Stomach smooth muscle (tissue), 2 donors: Measurements from ENCODE around the gene DENND6B.
"Not testable (repeated sequence)": the region's sequence is repeated elsewhere in the genome, so short reads cannot be mapped to it uniquely, and the experiment has no call there.

Experiments
- H3K27ac ChIP-seq: one replicate; pipeline ENCODE4 v1.7.0; 2013; ENCODE audit warnings: mild to moderate bottlenecking, low read length, inconsistent platforms
- H3K27me3 ChIP-seq, 2 donors: one replicate each; pipeline ENCODE4 v1.7.0; 2013; ENCODE audit warnings: low read length in 2 of 2; ENCODE audit not compliant: insufficient read depth in 2 of 2, control insufficient read depth in 1 of 2
- H3K36me3 ChIP-seq, 2 donors: one replicate each; pipeline ENCODE4 v1.7.0; 2013; ENCODE audit warnings: low read length in 2 of 2; ENCODE audit not compliant: control insufficient read depth in 2 of 2, insufficient read depth in 2 of 2
- H3K4me1 ChIP-seq: one replicate; pipeline ENCODE4 v1.7.0; 2013; ENCODE audit warnings: low read length; ENCODE audit not compliant: control insufficient read depth, insufficient read depth
- H3K4me3 ChIP-seq, 2 donors: one replicate each; pipeline ENCODE4 v1.7.0; 2013; ENCODE audit warnings: low read length in 2 of 2
- H3K9ac ChIP-seq, 2 donors: one replicate each; pipeline ENCODE4 v1.7.0; 2013; ENCODE audit warnings: low read length in 2 of 2, mild to moderate bottlenecking in 1 of 2
- H3K9me3 ChIP-seq, 2 donors: one replicate each; pipeline ENCODE4 v1.7.0; 2013; ENCODE audit warnings: low read length in 2 of 2; ENCODE audit not compliant: control insufficient read depth in 2 of 2
- donor health status: healthy.
- donor health status: Pancreatic carcinoma.

DENND6B gene

DNA sequence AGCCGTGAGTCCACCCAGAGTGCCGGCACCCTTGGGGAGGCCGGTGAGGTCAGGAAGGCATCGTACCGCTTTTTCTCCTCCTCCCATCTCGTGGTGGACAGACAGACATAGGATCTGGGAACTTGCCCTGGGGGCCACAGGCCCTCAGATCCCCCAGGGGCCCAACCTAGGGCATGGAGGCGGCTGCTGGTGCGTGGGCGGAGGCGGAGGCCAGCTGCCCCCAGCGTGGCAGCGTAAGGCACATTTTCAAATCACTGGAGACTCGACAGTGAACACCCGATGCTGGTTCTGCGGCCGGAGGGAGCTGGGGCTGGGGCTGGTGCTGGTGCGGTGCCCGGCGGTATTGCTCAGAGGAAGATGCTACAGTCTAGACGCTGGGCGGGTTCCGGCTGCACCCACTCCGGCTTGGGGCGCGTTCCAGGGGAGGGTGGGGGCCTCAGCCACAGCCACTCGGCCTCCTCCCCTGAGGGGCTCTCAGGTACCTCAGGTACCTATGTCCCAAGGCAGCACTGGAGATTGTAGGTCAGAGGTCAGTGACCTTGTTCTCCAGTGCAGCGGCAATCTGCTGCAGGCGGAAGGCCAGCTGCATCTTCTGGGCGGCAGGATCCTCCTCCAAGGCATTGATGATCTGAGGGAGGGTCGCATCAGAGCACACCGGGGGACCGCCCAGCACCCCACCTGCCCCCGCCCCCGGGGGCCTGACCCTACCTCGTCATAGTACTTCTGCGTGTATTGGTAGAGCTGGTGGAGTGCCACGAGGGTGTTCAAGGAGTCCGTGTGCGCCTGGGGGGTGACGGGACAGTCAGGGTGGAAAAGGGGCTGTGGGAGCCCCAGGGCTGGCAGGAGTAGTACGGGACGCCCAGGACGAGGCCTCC, 51.4 kb downstream of the DENND6B start:
- no peaks in the 10 kb centered on the region for H3K9me3 ChIP-seq
- H3K4me1 ChIP-seq, result peaks cover 25% of the 10 kb centered on the region
- no peak overlapping the region for H3K4me3 ChIP-seq
- H3K36me3 ChIP-seq, result peaks cover 31% of the 10 kb centered on the region in 2 donors
- peak overlapping the region; percentile 6 for H3K27ac ChIP-seq
- H3K27me3 ChIP-seq, result peaks cover 0 to 10% of the 10 kb centered on the region in 2 donors
- H3K9ac ChIP-seq, result no peak overlapping the region

DNA sequence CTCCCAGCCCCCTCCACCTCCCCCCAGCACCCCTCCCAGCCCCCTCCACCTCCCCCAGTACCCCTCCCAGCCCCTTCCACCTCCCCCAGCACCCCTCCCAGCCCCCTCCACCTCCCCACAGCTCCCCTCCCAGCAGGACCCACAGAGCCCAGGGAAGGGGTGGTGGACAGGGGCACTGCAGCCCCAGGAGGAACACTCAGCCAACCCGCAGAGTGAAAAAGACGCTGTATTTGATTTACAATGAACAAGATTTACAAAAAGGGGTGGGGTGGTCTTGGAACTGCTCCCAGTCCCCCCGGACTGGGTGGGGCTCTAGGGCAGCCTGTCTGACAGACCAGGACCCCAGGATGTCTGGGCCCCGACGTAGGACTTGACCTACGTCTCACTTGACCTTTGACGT, 52.0 kb downstream of the DENND6B start:
- H3K27me3 ChIP-seq, result peaks cover 0 to 10% of the 10 kb centered on the region in 2 donors
- no peak overlapping the region for H3K9ac ChIP-seq
- peaks cover 29% of the 10 kb centered on the region for H3K4me1 ChIP-seq
- peaks cover 28% of the 10 kb centered on the region in 2 donors for H3K36me3 ChIP-seq
- H3K9me3 ChIP-seq, result no peaks in the 10 kb centered on the region
- H3K27ac ChIP-seq, result no peak overlapping the region
- no peak overlapping the region for H3K4me3 ChIP-seq

DNA sequence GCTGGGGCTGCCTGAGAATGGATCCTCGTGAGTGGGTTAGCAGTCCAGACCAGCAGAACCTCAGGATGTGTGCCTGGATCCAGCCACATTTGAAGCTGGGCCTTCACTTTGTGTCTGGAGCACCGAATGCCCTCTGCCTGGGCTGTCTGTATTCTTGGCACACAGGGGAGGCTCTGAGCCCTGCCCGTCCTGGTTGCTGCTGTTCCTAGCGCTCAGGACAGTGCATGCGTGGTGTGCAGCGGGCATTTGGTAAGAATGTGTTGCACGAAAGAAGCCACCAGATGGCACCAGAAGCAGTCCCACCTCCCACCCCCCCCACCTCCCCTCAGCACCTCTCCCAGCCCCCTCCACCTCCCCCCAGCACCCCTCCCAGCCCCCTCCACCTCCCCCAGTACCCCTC, 52.5 kb downstream of the DENND6B start:
- H3K4me1 ChIP-seq, result peaks cover 33% of the 10 kb centered on the region

DNA sequence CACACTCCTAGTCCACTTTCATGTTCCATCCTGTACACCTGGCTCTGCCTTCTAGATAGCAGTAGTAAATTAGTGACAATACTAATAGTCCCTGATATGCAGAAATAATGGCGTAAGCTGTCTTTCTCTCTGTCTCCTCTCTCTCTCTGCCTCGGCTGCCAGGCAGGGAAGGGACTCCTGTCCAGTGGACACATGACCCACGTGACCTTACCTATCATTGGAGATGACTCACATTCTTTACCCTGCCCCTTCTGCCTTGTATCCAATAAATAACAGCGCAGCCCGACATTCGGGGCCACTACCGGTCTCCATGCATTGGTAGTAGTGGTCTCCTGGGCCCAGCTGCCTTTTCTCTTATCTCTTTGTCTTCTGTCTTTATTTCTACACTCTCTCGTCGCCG, 53.0 kb downstream of the DENND6B start:
- H3K9me3 ChIP-seq, H3K9ac ChIP-seq, H3K4me3 ChIP-seq, H3K27ac ChIP-seq, H3K27me3 ChIP-seq: not testable (repeated sequence)
- peaks cover 18 to 20% of the 10 kb centered on the region in 2 donors for H3K36me3 ChIP-seq
- peaks cover 38% of the 10 kb centered on the region for H3K4me1 ChIP-seq

More for the DNA sequence above, 52.5 kb downstream of the DENND6B start:
- Histone ChIP-seq H3K27ac (no peak overlapping the region), H3K9me3 (no peaks in the 10 kb centered on the region), H3K4me3 (no peak overlapping the region), H3K27me3 (peaks cover 0 to 10% of the 10 kb centered on the region in 2 donors), H3K9ac (no peak overlapping the region), H3K36me3 (peaks cover 24% of the 10 kb centered on the region in 2 donors)

DNA sequence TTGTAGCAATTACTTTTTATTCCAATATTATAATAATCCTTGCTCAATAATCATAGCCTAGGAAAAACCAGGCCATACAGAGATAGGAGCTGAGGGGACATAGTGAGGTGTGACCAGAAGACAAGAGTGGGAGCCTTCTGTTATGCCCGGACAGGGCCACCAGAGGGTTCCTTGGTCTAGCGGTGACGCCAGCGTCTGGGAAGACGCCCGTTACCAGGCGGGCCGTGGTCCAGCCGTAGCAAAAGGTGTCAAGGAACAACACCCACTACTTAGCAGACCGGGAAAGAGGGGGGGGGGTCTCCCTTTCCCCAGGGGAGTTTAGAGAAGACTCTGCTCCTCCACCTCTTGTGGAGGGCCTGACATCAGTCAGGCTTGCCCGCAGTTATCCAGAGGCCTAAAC, 53.5 kb downstream of the DENND6B start:
- H3K9ac ChIP-seq, H3K27me3 ChIP-seq, H3K27ac ChIP-seq, H3K9me3 ChIP-seq, H3K4me3 ChIP-seq: not testable (repeated sequence)
- Histone ChIP-seq H3K36me3 (peaks cover 15 to 16% of the 10 kb centered on the region in 2 donors), H3K4me1 (peaks cover 42% of the 10 kb centered on the region)

DNA sequence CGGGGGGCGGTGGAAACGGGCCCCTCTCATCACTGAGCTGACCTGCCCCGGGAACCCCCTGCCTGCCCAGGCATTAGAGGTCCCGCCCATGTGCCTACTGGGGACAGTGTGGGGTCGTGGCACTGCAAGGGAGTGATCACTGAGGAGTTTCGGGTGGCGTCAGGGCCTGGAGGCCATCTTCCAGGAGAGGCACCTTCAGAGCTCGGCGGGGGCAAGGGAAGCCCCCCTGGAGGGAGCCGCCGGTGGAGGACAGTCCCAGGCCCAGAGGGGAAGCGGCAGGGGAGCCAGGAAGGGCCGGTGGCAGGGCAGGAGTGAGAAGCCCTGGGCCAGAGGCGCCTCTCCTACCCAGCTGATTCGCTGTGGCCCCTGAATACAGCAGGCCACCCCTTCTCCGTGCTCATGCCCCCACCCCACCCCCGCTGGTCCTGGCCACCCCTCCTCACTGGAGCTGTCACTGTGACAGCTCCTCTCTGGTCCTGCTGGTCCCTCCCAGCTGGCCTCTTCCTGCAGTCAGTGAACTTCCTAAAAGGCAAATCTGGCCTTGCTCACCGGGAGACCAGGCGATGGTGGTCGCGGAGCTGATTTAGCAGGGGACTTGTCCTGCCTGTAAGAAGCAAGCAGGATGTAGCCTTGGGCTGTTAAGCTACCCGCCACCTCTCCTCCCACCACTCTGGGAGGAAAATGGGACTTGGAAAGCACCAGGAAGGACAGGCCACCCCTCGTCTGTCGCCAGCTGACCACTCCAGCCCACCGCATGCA, 54.6 kb downstream of the DENND6B start:
- Histone ChIP-seq H3K27me3 (peaks cover 0 to 10% of the 10 kb centered on the region in 2 donors), H3K36me3 (peaks cover 5% of the 10 kb centered on the region in 2 donors), H3K9me3 (no peaks in the 10 kb centered on the region), H3K9ac (no peak overlapping the region), H3K4me3 (peak overlapping the region in 1 of 2 donors; percentile 29), H3K27ac (no peak overlapping the region), H3K4me1 (peaks cover 49% of the 10 kb centered on the region)

DNA sequence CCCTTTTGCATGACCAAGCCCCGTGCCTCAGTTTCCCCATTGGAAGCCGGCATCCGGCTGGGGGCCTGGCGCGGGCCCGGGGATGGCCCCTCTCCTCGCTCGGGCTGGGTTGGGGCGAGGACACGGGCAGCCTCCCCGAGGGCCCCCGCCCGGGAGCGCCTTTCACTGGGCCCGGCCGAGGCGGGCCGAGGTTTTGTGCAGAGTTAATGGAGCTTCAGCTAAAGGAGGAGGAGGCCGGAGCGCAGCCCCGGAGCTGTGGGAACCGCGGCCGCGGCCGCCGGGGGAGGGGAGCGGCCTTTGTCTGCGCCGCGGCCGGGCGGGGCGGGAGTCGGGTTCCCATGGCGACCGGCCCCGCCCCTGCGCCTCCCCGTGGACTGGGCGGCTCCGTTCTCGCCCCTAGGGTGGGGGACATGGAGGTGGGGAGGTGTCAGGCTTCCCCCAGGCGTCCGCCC, 55.3 kb downstream of the DENND6B start:
- H3K27ac ChIP-seq, result no peak overlapping the region
- peaks cover 55% of the 10 kb centered on the region for H3K4me1 ChIP-seq

DNA sequence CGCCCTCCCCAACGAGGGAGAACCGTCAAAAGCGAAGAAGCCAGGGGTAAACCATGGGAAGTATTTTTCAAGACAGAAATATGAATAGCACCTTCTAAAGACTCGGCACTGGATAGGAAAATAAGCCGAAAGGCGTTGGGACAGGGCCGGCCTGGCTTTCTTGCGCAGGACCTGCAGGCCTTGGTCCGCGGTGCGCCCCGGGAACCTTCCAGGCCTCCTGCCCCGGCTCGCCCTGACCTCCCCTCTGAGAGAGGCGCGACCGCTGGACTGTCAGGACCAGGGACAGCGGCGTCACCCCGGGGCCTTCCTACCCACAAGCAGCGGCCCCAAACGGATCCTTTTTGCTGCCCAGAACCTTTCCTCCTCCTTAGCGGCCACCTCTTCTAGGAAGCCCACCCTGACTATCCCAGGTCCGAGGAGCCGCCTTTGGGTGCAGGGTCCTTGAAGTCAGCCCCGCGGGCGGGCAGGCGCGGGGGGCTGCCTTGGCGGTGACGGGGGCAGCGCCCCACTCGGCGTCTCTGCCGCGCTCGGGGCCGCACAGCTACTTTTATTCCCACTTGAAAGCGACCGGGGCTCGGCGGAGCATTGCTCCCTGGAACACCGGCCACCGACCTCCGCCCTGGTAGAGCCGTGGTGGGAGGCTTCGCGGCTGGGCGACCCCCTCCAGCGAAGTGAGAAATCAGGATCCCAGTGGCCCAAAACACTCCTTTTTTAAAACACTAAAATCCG, 56.0 kb downstream of the DENND6B start:
- H3K27ac ChIP-seq, result peak overlapping the region; percentile 11
- H3K4me1 ChIP-seq, result peaks cover 55% of the 10 kb centered on the region
- H3K27me3 ChIP-seq, result peaks cover 0 to 10% of the 10 kb centered on the region in 2 donors
- no peaks in the 10 kb centered on the region for H3K9me3 ChIP-seq
- H3K36me3 ChIP-seq, result peaks cover 0 to 2% of the 10 kb centered on the region in 2 donors
- peak overlapping the region; percentile 60 to 70 for H3K4me3 ChIP-seq
- H3K9ac ChIP-seq, result peak overlapping the region in 1 of 2 donors; percentile 22

More for the DNA sequence above, 55.3 kb downstream of the DENND6B start:
- Histone ChIP-seq H3K4me3 (peak overlapping the region in 1 of 2 donors; percentile 70), H3K36me3 (peaks cover 4 to 5% of the 10 kb centered on the region in 2 donors), H3K9ac (no peak overlapping the region), H3K27me3 (peaks cover 0 to 10% of the 10 kb centered on the region in 2 donors), H3K9me3 (no peaks in the 10 kb centered on the region)

DNA sequence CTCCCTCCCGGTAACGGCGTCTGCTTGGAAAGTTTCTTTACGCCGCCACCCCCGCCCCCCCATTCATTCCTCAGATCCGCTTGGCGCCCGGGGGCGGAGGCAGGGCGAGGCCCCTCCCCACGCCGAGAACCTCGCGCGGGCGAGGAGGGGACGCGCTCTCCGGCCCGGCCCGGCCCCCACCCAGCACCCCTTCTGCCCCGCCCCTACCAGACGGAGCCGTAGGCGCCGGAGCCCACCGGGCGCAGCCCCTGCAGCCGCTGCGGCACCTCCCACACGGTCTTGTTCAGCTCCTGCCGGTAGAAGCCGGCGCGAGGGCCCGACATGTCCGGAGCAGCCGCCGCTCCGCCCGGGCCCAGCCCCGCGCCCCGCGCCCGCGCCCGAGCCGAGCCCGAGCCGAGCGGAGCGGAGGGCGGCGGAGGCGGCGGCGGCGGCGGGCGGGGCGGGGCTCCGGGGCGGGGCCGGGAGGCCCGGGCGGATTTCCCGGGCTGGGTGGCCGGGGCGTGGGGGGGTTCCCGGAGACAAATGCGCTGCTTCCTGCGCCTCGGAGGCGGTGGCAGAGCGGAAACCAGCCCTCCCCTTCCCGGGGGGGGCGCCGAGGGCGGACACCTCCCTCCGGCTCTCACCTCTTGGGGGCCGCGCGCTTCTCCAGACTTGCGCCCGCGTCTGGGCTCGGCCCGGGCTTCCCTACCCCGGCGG, 56.7 kb downstream of the DENND6B start, which contains the start of gene MAPK11:
MAPK11 (minus strand) TSS at position 411 of the 696 bp plus-strand sequence; CDS start at position 323, 88 bp downstream.
- Histone ChIP-seq H3K4me3 (peak within 1 kb of the TSS; percentile 60 to 70), H3K9me3 (no peaks in the 10 kb centered on the region), H3K4me1 (peaks cover 53% of the 10 kb centered on the region)

More for the DNA sequence above, 56.7 kb downstream of the DENND6B start, which contains the start of gene MAPK11:
- Histone ChIP-seq H3K27ac (peak within 1 kb of the TSS; percentile 37), H3K36me3 (peaks cover 0 to 2% of the 10 kb centered on the region in 2 donors), H3K27me3 (peaks cover 0 to 10% of the 10 kb centered on the region in 2 donors), H3K9ac (peak within 1 kb of the TSS in 1 of 2 donors; percentile 22)
